ENCODE measurements around the gene DNAAF5. TPM values are rescaled to one million over a fixed set of nuclear protein-coding genes. Genes with fewer than 3 reads are reported as not detected.
"Not testable (repeated sequence)": the region's sequence is repeated elsewhere in the genome, so short reads cannot be mapped to it uniquely, and the experiment has no call there.

The DNAAF5 gene
- total RNA-seq, 1 donor from 2014 or later = 15.8 TPM

DNA sequence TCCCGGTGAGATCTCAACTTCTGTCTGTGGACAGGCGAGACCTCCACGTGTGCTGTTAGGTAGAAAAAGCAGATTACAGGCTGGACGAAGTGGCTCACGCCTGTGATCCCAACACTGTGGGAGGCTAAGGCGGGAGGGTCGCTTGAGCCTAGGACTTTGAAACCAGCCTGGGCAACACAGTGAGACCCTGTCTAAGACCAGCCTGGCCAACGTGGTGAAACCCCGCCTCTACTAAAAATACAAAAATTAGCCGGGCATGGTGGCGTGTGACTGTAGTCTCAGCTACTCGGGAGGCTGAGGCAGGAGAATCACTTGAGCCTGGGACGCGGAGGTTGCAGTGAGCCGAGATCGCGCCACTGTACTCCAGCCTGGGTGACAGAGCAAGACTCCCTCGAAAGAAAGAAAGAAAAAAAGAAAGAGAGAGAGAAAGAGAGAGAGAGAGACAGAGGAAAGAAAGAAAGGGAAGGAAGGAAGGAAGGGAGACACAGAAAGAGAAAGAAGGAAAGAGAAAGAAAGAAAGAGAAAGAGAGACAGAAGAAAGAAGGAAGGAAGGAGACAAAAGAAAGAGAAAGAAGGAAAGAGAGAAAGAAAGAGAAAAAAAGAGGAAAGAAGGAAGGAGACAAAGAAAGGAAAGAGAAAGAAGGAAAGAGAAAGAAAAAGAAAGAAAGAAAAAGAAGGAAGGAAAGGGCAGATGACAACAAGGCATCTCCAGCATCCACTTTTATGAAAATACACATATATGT lies 76.2 kb downstream of the DNAAF5 start:
- no peaks in the 10 kb centered on the region for H3K9me3 ChIP-seq
- H3K4me3 ChIP-seq = no peak overlapping the region
- DNase-seq = no peak
- TF ChIP-seq, protein P1, sequence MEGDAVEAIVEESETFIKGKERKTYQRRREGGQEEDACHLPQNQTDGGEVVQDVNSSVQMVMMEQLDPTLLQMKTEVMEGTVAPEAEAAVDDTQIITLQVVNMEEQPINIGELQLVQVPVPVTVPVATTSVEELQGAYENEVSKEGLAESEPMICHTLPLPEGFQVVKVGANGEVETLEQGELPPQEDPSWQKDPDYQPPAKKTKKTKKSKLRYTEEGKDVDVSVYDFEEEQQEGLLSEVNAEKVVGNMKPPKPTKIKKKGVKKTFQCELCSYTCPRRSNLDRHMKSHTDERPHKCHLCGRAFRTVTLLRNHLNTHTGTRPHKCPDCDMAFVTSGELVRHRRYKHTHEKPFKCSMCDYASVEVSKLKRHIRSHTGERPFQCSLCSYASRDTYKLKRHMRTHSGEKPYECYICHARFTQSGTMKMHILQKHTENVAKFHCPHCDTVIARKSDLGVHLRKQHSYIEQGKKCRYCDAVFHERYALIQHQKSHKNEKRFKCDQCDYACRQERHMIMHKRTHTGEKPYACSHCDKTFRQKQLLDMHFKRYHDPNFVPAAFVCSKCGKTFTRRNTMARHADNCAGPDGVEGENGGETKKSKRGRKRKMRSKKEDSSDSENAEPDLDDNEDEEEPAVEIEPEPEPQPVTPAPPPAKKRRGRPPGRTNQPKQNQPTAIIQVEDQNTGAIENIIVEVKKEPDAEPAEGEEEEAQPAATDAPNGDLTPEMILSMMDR (IDR thresholded peaks at IDR 0.05) = no peak
- intact Hi-C loops (cut with DNase I) = no loop called here
- H3K27ac ChIP-seq = peak overlapping the region; percentile 55
- H3K27me3 ChIP-seq = no peaks in the 10 kb centered on the region
- no peaks in the 10 kb centered on the region for H3K36me3 ChIP-seq
- peaks cover 14% of the 10 kb centered on the region for H3K4me1 ChIP-seq
- ATAC-seq = no peak

DNA sequence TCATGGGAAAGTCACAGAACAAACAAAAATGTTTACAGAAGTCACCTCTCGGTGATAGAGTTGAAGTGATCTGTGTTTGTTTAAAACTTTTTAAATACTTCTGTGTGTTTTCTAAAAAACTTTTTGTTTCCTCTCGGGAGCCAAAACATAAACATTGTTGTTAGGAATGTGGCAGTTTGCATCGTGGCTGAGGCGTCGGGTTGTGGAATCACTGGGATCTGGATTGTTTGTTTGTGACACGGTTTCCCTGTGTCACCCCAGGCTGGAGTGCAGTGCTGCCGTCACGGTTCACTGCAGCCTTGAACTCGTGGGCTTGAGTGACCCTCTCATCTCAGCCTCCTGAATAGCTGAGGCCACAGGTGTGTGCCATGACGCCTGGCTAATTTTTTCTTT lies 76.7 kb downstream of the DNAAF5 start:
- no peaks in the 10 kb centered on the region for H3K27me3 ChIP-seq
- peak; percentile 35 for DNase-seq
- ATAC-seq = no peak
- TF ChIP-seq, protein P1 (IDR thresholded peaks at IDR 0.05) = no peak
- H3K9me3 ChIP-seq = no peaks in the 10 kb centered on the region
- H3K27ac ChIP-seq = no peak overlapping the region
- no peak overlapping the region for H3K4me3 ChIP-seq
- H3K36me3 ChIP-seq = no peaks in the 10 kb centered on the region
- H3K4me1 ChIP-seq = peaks cover 14% of the 10 kb centered on the region
- intact Hi-C loops (cut with DNase I) = no loop called here

DNA sequence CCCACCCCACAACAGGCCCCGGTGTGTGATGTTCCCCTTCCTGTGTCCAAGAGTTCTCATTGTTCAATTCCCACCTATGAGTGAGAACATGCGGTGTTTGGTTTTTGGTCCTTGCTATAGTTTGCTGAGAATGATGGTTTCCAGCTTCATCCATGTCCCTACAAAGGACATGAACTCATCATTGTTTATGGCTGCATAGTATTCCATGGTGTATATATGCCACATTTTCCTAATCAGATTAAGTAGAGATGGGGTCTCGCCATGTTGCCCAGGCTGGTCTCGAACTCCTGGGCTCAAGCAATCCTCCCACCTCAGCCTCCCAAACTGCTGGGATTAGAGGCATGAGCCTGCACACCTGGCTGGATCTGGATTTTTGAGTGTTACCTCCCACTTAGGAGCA lies 77.3 kb downstream of the DNAAF5 start:
- H3K27ac ChIP-seq; H3K4me3 ChIP-seq; H3K36me3 ChIP-seq; intact Hi-C loops (cut with DNase I); H3K9me3 ChIP-seq; DNase-seq; H3K27me3 ChIP-seq; ATAC-seq: not testable (repeated sequence)
- peaks cover 14% of the 10 kb centered on the region for H3K4me1 ChIP-seq

DNA sequence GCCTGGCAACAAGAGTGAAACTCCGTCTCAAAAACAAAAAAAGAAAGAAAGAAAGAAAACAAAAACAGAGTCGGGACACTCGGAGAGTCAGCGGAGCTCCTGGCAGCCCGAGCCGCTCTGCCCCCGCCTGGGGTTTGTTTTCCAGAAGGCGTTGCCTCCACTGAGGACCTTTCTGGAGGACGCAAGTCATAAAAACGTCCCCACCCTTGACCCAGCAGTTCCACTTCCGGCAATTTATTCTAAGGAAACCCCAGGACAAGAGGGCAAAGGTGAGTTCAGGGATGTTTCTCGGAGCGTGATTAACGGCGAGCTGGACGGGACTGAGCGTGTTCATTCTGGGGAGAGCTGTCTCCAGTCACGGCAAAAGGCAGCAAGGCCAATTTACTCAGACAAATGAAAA lies 78.8 kb downstream of the DNAAF5 start:
- TF ChIP-seq, protein P1 (IDR thresholded peaks at IDR 0.05) = no peak
- Histone ChIP-seq H3K9me3 (no peaks in the 10 kb centered on the region), H3K4me1 (peaks cover 14% of the 10 kb centered on the region), H3K36me3 (no peaks in the 10 kb centered on the region), H3K27ac (no peak overlapping the region), H3K27me3 (no peaks in the 10 kb centered on the region), H3K4me3 (no peak overlapping the region)
- DNase-seq (peak; percentile 51), ATAC-seq (no peak)
- intact Hi-C loops (cut with DNase I) = no loop called here

DNA sequence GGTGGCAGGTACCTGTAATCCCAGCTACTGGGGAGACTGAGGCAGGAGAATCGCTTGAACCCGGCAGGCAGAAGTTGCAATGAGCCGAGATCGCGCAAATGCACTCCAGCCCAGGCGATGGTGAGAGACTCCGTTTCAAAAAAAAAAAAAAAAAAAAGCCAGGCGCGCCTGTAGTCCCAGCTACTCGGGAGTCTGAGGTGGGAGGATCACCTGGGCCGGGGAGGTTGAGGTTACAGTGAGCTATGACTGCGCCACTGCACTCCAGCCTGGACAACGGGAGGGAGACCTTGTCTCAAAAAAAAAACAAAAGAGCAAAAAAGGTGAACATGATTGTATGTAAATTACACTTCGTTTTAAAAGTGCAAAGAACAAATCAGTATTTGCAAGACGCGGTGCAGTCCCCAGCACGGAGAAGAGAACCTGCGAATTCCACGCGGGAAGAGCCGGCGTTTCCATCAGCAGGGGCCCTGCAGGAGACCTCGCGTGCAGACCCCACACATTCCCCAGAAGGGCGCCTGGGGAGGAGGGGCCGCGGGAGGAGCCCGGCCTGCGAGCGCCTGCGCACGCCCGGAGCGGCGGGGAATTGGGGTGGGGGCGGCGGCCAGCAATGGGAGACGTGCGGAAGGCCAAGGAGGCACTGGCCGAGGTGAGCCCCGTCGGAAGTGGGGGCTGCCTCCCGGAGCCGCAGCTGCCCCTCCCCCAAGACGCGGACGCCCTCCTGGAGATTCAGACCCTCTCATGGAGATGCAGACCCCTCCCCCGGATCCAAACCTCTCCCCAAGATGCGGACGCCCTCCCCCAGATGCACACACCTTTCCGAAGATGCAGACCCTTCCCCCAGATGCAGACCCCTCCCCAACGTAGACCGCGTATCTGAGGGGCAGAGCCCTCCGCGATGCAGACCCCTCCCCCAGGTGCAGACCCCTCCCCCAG lies 89.1 kb downstream of the DNAAF5 start:
- H3K36me3 ChIP-seq = no peaks in the 10 kb centered on the region
- no peaks in the 10 kb centered on the region for H3K27me3 ChIP-seq
- intact Hi-C loops (cut with DNase I) = no loop called here
- DNase-seq (peak; percentile 75), ATAC-seq (peak; percentile 1)
- H3K4me1 ChIP-seq = peaks cover 35% of the 10 kb centered on the region
- H3K4me3 ChIP-seq = peak overlapping the region; percentile 51
- H3K27ac ChIP-seq = peak overlapping the region; percentile 42
- TF ChIP-seq, protein P1 (IDR thresholded peaks at IDR 0.05) = no peak
- H3K9me3 ChIP-seq = no peaks in the 10 kb centered on the region

DNA sequence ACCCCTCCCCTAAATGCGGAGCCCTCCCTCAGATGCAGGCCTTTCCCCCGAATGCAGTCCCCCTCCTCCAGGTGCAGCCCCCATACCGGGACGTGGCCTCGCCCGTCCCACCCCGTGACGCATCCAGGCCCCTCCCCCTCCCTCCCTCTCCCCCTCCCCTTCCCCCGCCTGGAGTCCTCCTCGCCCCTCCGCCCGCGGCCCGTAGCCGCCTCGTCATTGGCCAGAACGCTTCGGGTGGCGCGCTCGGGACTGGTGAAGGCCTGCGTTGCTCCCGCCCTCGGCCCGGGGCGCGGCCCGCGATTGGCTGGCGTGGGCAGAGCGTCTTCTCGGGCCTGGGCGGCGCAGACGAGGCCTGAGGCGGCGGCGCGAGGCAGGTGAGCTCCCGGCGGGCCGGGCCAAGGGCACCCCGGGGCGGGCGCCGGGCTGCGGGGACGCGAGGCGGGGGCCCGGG lies 89.8 kb downstream of the DNAAF5 start:
- ATAC-seq = peak; percentile 98
- Histone ChIP-seq H3K4me3 (peak overlapping the region; percentile 51), H3K4me1 (peaks cover 39% of the 10 kb centered on the region), H3K27ac (no peak overlapping the region), H3K27me3 (no peaks in the 10 kb centered on the region), H3K9me3 (no peaks in the 10 kb centered on the region), H3K36me3 (no peaks in the 10 kb centered on the region)
- DNase-seq = peak; percentile 99
- TF ChIP-seq, protein P1 (IDR thresholded peaks at IDR 0.05) = no peak
- intact Hi-C loops (cut with DNase I) = no loop called here

All from upper lobe of right lung (tissue), 1 donor.